ENCODE data around the gene ZDHHC3.

The ZDHHC3 gene, protein sequence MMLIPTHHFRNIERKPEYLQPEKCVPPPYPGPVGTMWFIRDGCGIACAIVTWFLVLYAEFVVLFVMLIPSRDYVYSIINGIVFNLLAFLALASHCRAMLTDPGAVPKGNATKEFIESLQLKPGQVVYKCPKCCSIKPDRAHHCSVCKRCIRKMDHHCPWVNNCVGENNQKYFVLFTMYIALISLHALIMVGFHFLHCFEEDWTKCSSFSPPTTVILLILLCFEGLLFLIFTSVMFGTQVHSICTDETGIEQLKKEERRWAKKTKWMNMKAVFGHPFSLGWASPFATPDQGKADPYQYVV

GRCh38 chr3:44976002-44976815 lies at the start of gene ZDHHC3, which contains the start of gene EXOSC7:
Gene ZDHHC3, minus strand, starts transcription at chr3:44976174. Its CDS starts 16,738 bp downstream, at chr3:44959436.
Gene EXOSC7, plus strand, starts transcription at chr3:44976244. Its CDS starts 34 bp downstream, at chr3:44976278.
- H3K4me3 ChIP-seq (ENCODE audit: low read depth, low read length) = peak within 1 kb of the TSS; percentile 91
- in situ Hi-C loops (cut with HindIII; ENCODE audit: low sequenced_read_pairs) = no loop called here
- TF ChIP-seq, protein P1, sequence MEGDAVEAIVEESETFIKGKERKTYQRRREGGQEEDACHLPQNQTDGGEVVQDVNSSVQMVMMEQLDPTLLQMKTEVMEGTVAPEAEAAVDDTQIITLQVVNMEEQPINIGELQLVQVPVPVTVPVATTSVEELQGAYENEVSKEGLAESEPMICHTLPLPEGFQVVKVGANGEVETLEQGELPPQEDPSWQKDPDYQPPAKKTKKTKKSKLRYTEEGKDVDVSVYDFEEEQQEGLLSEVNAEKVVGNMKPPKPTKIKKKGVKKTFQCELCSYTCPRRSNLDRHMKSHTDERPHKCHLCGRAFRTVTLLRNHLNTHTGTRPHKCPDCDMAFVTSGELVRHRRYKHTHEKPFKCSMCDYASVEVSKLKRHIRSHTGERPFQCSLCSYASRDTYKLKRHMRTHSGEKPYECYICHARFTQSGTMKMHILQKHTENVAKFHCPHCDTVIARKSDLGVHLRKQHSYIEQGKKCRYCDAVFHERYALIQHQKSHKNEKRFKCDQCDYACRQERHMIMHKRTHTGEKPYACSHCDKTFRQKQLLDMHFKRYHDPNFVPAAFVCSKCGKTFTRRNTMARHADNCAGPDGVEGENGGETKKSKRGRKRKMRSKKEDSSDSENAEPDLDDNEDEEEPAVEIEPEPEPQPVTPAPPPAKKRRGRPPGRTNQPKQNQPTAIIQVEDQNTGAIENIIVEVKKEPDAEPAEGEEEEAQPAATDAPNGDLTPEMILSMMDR (IDR thresholded peaks at IDR 0.05; ENCODE audit: low read depth, low read length) = no peak
- DNase-seq (ENCODE audit: low read depth, low spot score) = peak; percentile 90

- DNase-seq (ENCODE audit: low read depth, low spot score) = peak; percentile 24
- in situ Hi-C loops (cut with HindIII; ENCODE audit: low sequenced_read_pairs) = loop anchor here (25.0 kb wide), 1 partner anchor 488 kb away; no protein-coding TSS in a partner anchor
- TF ChIP-seq, protein P1 (IDR thresholded peaks at IDR 0.05; ENCODE audit: low read depth, low read length) = no peak
- no peak overlapping the region for H3K4me3 ChIP-seq (ENCODE audit: low read depth, low read length)
Measured at GRCh38 chr3:45024542-45025255, 48.7 kb upstream of the ZDHHC3 start.

- H3K4me3 ChIP-seq (ENCODE audit: low read depth, low read length) = no peak overlapping the region
- no peak for DNase-seq (ENCODE audit: low read depth, low spot score)
- TF ChIP-seq, protein P1 (IDR thresholded peaks at IDR 0.05; ENCODE audit: low read depth, low read length) = no peak
- in situ Hi-C loops (cut with HindIII; ENCODE audit: low sequenced_read_pairs) = no loop called here
Measured at GRCh38 chr3:45023675-45024074, 47.7 kb upstream of the ZDHHC3 start.

GRCh38 chr3:45021524-45022297 lies 45.7 kb upstream of the ZDHHC3 start:
- in situ Hi-C loops (cut with HindIII; ENCODE audit: low sequenced_read_pairs) = no loop called here
- TF ChIP-seq, protein P1 (IDR thresholded peaks at IDR 0.05; ENCODE audit: low read depth, low read length) = no peak
- DNase-seq (ENCODE audit: low read depth, low spot score) = no peak

DNA sequence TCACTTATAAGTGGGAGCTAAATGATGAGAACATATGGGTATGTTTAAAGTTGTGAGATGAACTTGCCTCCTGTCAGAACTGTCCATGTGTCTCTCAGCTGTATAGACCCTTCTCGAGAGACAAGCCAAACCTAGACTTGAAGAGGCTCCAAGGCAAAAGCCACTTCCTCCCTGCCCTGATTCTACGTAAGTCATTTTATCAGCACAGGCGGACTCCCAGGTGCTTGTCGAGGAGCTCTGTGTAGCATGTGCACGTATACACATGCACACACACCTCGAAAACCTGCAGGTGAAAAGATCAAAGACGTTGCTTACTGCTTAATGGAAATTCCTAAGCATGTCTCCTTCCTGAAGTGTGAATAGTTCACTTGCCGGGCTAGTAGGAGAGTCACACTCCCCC lies 44.6 kb upstream of the ZDHHC3 start:
- no peak overlapping the region for H3K4me3 ChIP-seq (ENCODE audit: low read depth, low read length)
- TF ChIP-seq, protein P1 (IDR thresholded peaks at IDR 0.05; ENCODE audit: low read depth, low read length) = no peak
- DNase-seq (ENCODE audit: low read depth, low spot score) = no peak
- in situ Hi-C loops (cut with HindIII; ENCODE audit: low sequenced_read_pairs) = no loop called here

More at GRCh38 chr3:45021524-45022297, 45.7 kb upstream of the ZDHHC3 start:
- H3K4me3 ChIP-seq (ENCODE audit: low read depth, low read length) = no peak overlapping the region
